GM12878 (cell line): ENCODE measurements around the gene PAIP2. TPM values are rescaled to one million over a fixed set of nuclear protein-coding genes. Genes with fewer than 3 reads are reported as not detected.

Experiments
- ATF3 ChIP-seq: IDR thresholded peaks from 2 replicates; pipeline ENCODE4 v1.6.1; 2011; ENCODE audit warnings: low read depth, mild to moderate bottlenecking, low read length, moderate library complexity, borderline replicate concordance; ENCODE audit errors: extremely low read depth
- BHLHE40 ChIP-seq, 2 experiments: fragments of 450-650 bp in 1 of 2; IDR thresholded peaks; 2 replicates each; pipeline ENCODE4 v1.6.1; 2011 to 2017; ENCODE audit warnings: low read depth in 2 of 2, borderline replicate concordance in 1 of 2, improper control_type of control experiment in 1 of 2, low read length in 1 of 2, mild to moderate bottlenecking in 1 of 2
- EGR1 ChIP-seq, 2 experiments: IDR thresholded peaks; 1 replicate in 1 of 2; 2 replicates in 1 of 2; pipeline ENCODE4 v1.6.1; 2011 to 2012; ENCODE audit warnings: low read depth in 2 of 2, low read length in 2 of 2, borderline replicate concordance in 1 of 2, mild to moderate bottlenecking in 1 of 2, moderate library complexity in 1 of 2
- HCFC1 ChIP-seq: fragments of 150-350 bp; IDR thresholded peaks from 2 replicates; pipeline ENCODE4 v1.6.1; 2014; ENCODE audit warnings: low read length
- IKZF2 ChIP-seq, 2 experiments: fragments of 450-650 bp; IDR thresholded peaks; 2 replicates each; pipeline ENCODE4 v1.6.1; 2017; ENCODE audit warnings: mild to moderate bottlenecking in 2 of 2, moderate library complexity in 2 of 2
- JUND ChIP-seq: IDR thresholded peaks from 2 replicates; pipeline ENCODE4 v1.6.1; 2012; ENCODE audit warnings: low read depth, mild to moderate bottlenecking, low read length, improper control_type of control experiment, moderate library complexity
- LARP7 ChIP-seq: fragments of 450-650 bp; IDR thresholded peaks from 2 replicates; pipeline ENCODE4 v1.6.1; 2017; ENCODE audit warnings: mild to moderate bottlenecking
- MXI1 ChIP-seq: fragments of 150-350 bp; IDR thresholded peaks from 2 replicates; pipeline ENCODE4 v1.6.1; 2011; ENCODE audit warnings: low read depth, mild to moderate bottlenecking, inconsistent platforms, low read length, improper control_type of control experiment
- MYB ChIP-seq: fragments of 150-350 bp; IDR thresholded peaks from 2 replicates; pipeline ENCODE4 v1.6.1; 2014; ENCODE audit warnings: mild to moderate bottlenecking, low read depth, low read length, borderline replicate concordance
- NKRF ChIP-seq: fragments of 450-650 bp; conservative IDR thresholded peaks from 2 replicates; pipeline ENCODE4 v1.6.1; 2017; ENCODE audit warnings: mild to moderate bottlenecking, moderate library complexity
- NR2F1 ChIP-seq: fragments of 450-650 bp; conservative IDR thresholded peaks from 2 replicates; pipeline ENCODE4 v1.6.1; 2017; ENCODE audit warnings: mild to moderate bottlenecking
- POLR2A ChIP-seq: IDR thresholded peaks from 2 replicates; pipeline ENCODE4 v1.6.1; 2011; ENCODE audit warnings: low read depth, mild to moderate bottlenecking, low read length
- REST ChIP-seq: IDR thresholded peaks from 2 replicates; pipeline ENCODE4 v1.6.1; 2012; ENCODE audit warnings: mild to moderate bottlenecking, low read depth, low read length
- RUNX3 ChIP-seq: IDR thresholded peaks from 2 replicates; pipeline ENCODE4 v1.6.1; 2012; ENCODE audit warnings: low read length, inconsistent platforms
- SMAD5 ChIP-seq: IDR thresholded peaks from 2 replicates; pipeline ENCODE4 v1.6.1; 2016; ENCODE audit warnings: antibody characterized with exemption, low read depth
- SMC3 ChIP-seq: IDR thresholded peaks from 2 replicates; pipeline ENCODE4 v1.6.1; 2011; ENCODE audit warnings: low read length, improper control_type of control experiment, borderline replicate concordance
- SREBF2 ChIP-seq: IDR thresholded peaks from 2 replicates; pipeline ENCODE4 v1.6.1; 2012; ENCODE audit warnings: mild to moderate bottlenecking, low read length
- TAF1 ChIP-seq: IDR thresholded peaks from 2 replicates; pipeline ENCODE4 v1.6.1; 2011; ENCODE audit warnings: mild to moderate bottlenecking, low read depth, low read length, borderline replicate concordance
- ZNF24 ChIP-seq: fragments of 450-650 bp; IDR thresholded peaks from 2 replicates; pipeline ENCODE4 v1.6.1; 2017; ENCODE audit warnings: antibody characterized with exemption, mild to moderate bottlenecking
- polyA plus RNA-seq, 11 experiments: library from polyadenylated mRNA; depleted of rRNA in 4 of 11; unstranded in 6 of 11; stranded (reverse) in 5 of 11; fragments of >200 nt; fragmentation: Nextera tagmentation in 4 of 11; fragmentation: Illumina TruSeq in 1 of 11; extraction: Ambion mirVana in 4 of 11; extraction: Trizol in 1 of 11; gene quantifications; 1 replicate in 1 of 11; 2 replicates in 10 of 11; pipeline versions ENCODE4 v1.2.1 to v1.2.3, GENCODE V29; 2011 to 2016; ENCODE audit warnings: inconsistent platforms in 2 of 11, missing spikeins in 2 of 11, low read depth in 1 of 11
- total RNA-seq, 4 experiments: library from RNA; depleted of rRNA in 3 of 4; stranded (reverse); fragments of >200 nt in 3 of 4; fragmentation: Illumina TruSeq in 1 of 4; extraction: Trizol in 1 of 4; gene quantifications; 2 replicates each; pipeline versions ENCODE4 v1.2.1 to v1.2.3, GENCODE V29; 2013 to 2021
- TF ChIP-seq, protein P1 (sequence below): IDR thresholded peaks from 2 replicates; pipeline ENCODE4 v1.6.1; 2011; ENCODE audit warnings: borderline replicate concordance, low read depth, mild to moderate bottlenecking, moderate library complexity, mixed read lengths, low read length; ENCODE audit not compliant: insufficient read depth; ENCODE audit errors: extremely low read length
- TF ChIP-seq, protein P2 (sequence below): IDR thresholded peaks from 2 replicates; pipeline ENCODE4 v1.6.1; 2011; ENCODE audit warnings: mild to moderate bottlenecking, low read depth, low read length, moderate library complexity; ENCODE audit not compliant: insufficient replicate concordance
- TF ChIP-seq, protein P3 (sequence below): IDR thresholded peaks from 2 replicates; pipeline ENCODE4 v1.6.1; 2011; ENCODE audit warnings: low read depth, low read length, improper control_type of control experiment, borderline replicate concordance

The PAIP2 gene
- total and polyA plus RNA-seq, 10 of the 15 experiments (the other 5 are each of a cell fraction or from before 2014, with no cell fraction given), result 49.9 to 154 (median 102) TPM

- TF ChIP-seq MYB, result no peak
- TF ChIP-seq ZNF24, result no peak
- 0 out of 2 replicates have a peak, but pooled peaks have one; percentile 19 for TF ChIP-seq NKRF
- TF ChIP-seq, protein P1, sequence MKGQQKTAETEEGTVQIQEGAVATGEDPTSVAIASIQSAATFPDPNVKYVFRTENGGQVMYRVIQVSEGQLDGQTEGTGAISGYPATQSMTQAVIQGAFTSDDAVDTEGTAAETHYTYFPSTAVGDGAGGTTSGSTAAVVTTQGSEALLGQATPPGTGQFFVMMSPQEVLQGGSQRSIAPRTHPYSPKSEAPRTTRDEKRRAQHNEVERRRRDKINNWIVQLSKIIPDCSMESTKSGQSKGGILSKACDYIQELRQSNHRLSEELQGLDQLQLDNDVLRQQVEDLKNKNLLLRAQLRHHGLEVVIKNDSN, result no peak
- TF ChIP-seq RUNX3, result no peak
- TF ChIP-seq REST, result no peak
- TF ChIP-seq, protein P2, sequence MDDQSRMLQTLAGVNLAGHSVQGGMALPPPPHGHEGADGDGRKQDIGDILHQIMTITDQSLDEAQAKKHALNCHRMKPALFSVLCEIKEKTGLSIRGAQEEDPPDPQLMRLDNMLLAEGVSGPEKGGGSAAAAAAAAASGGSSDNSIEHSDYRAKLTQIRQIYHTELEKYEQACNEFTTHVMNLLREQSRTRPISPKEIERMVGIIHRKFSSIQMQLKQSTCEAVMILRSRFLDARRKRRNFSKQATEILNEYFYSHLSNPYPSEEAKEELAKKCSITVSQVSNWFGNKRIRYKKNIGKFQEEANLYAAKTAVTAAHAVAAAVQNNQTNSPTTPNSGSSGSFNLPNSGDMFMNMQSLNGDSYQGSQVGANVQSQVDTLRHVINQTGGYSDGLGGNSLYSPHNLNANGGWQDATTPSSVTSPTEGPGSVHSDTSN, result no peak
- no peak for TF ChIP-seq LARP7
- no peak for TF ChIP-seq POLR2A
- TF ChIP-seq SREBF2, result no peak
- TF ChIP-seq SMC3, result peak; percentile 17; the same call in 1 of the 2 replicates
- no peak; a peak in 1 of 4 replicates for TF ChIP-seq BHLHE40 (IDR thresholded peaks at IDR 0.05; ENCODE audit: borderline replicate concordance in 1 of 2, low read depth in 2 of 2, low read length in 1 of 2)
- peak in 1 of 2 experiments; percentile 1; a peak in 1 of 3 replicates for TF ChIP-seq EGR1 (IDR thresholded peaks at IDR 0.05; ENCODE audit: borderline replicate concordance in 1 of 2, low read depth in 2 of 2, low read length in 2 of 2)
- TF ChIP-seq HCFC1, result 0 out of 2 replicates have a peak, but pooled peaks have one; percentile 26
- no peak for TF ChIP-seq SMAD5
- no peak for TF ChIP-seq MXI1
- TF ChIP-seq NR2F1, result 0 out of 2 replicates have a peak, but pooled peaks have one; percentile 42
- 0 out of 2 replicates have a peak, but pooled peaks have one; percentile 25 for TF ChIP-seq TAF1
- TF ChIP-seq JUND, result no peak
- TF ChIP-seq, protein P3, sequence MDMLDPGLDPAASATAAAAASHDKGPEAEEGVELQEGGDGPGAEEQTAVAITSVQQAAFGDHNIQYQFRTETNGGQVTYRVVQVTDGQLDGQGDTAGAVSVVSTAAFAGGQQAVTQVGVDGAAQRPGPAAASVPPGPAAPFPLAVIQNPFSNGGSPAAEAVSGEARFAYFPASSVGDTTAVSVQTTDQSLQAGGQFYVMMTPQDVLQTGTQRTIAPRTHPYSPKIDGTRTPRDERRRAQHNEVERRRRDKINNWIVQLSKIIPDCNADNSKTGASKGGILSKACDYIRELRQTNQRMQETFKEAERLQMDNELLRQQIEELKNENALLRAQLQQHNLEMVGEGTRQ, result no peak
- TF ChIP-seq ATF3, result no peak
- no peak for TF ChIP-seq IKZF2 (IDR thresholded peaks at IDR 0.05)
These were observed 52.5 kb downstream of the PAIP2 start (continued) for GRCh38 chr5:139394123-139394653.
